ENCODE results near the gene ABCB1. TPM values are rescaled to one million over a fixed set of nuclear protein-coding genes. Genes with fewer than 3 reads are reported as not detected.

The ABCB1 gene
- total and polyA plus RNA-seq, 2 of the 8 experiments (the other 6 are each of a cell fraction or from before 2014, with no cell fraction given): 0.51 to 1.2 TPM

- no peak for TF ChIP-seq EP300 (IDR thresholded peaks at IDR 0.05; ENCODE audit: borderline replicate concordance in 1 of 2, low read depth in 2 of 2, low read length in 2 of 2)
- TF ChIP-seq NRF1 (IDR thresholded peaks at IDR 0.05; ENCODE audit: low read depth, low read length): no peak
- no peak for TF ChIP-seq KDM1A (IDR thresholded peaks at IDR 0.05; ENCODE audit: borderline replicate concordance, low read length)
- no peak for TF ChIP-seq SIX5 (IDR thresholded peaks at IDR 0.05; ENCODE audit: low read depth, low read length)
Measured at GRCh38 chr7:87600130-87601124, at the start of gene ABCB1 (continued).
